ENCODE measurements around the gene ZMIZ1.

- no peak for TF ChIP-seq CTCF (IDR thresholded peaks at IDR 0.05)
- no peak for TF ChIP-seq REST (IDR thresholded peaks at IDR 0.05; ENCODE audit: insufficient read depth in 1 of 2, low read depth in 2 of 2, low read length in 1 of 2)
- TF ChIP-seq TCF7L2 (IDR thresholded peaks at IDR 0.05; ENCODE audit: low read depth, low read length) = no peak
- no peak for TF ChIP-seq POLR2AphosphoS5 (IDR thresholded peaks at IDR 0.05; ENCODE audit: low read depth, low read length)
These were observed 141.1 kb downstream of the ZMIZ1 start for GRCh38 chr10:79209831-79210230.
